SK-N-SH (cell line): ENCODE measurements around the gene SEMA3C. TPM values are rescaled to one million over a fixed set of nuclear protein-coding genes. Genes with fewer than 3 reads are reported as not detected.

ENCODE experiments used
- CHD2 ChIP-seq: fragments of 150-350 bp; IDR thresholded peaks from 2 replicates; pipeline ENCODE4 v1.6.1; 2018; ENCODE audit warnings: low read length; ENCODE audit not compliant: partially characterized antibody
- CTCF ChIP-seq: fragments of 200-600 bp; sonication (generic); IDR thresholded peaks from 2 replicates; pipeline ENCODE4 v1.6.1; 2017; ENCODE audit warnings: antibody characterized with exemption, mild to moderate bottlenecking, moderate library complexity
- EP300 ChIP-seq, 2 experiments: IDR thresholded peaks; 2 replicates each; pipeline versions ENCODE4 v1.4.0 to v1.6.1; 2012; ENCODE audit warnings: borderline replicate concordance in 1 of 2, low read depth in 1 of 2, low read length in 1 of 2
- FOSL2 ChIP-seq: IDR thresholded peaks from 2 replicates; pipeline ENCODE4 v1.4.0; 2012; ENCODE audit warnings: low read depth, mild to moderate bottlenecking, moderate library complexity, borderline replicate concordance
- FOXJ3 ChIP-seq: sonication (generic); formaldehyde crosslinking; IDR thresholded peaks from 2 replicates; pipeline ENCODE4 v1.5.1; 2020; ENCODE audit warnings: mild to moderate bottlenecking, missing genetic modification reagents
- FOXM1 ChIP-seq: IDR thresholded peaks from 2 replicates; pipeline ENCODE4 v1.4.0; 2012; ENCODE audit warnings: low read depth, mild to moderate bottlenecking
- GABPA ChIP-seq: IDR thresholded peaks from 2 replicates; pipeline ENCODE4 v1.4.0; 2012; ENCODE audit warnings: low read depth, mild to moderate bottlenecking
- GATA2 ChIP-seq: sonication (generic); formaldehyde crosslinking; IDR thresholded peaks from 2 replicates; pipeline ENCODE4 v1.5.0; 2020; ENCODE audit warnings: mild to moderate bottlenecking, missing genetic modification reagents
- IRF3 ChIP-seq: fragments of 150-350 bp; IDR thresholded peaks from 2 replicates; pipeline ENCODE4 v1.6.1; 2016; ENCODE audit warnings: mild to moderate bottlenecking, low read depth, low read length
- NFIC ChIP-seq: IDR thresholded peaks from 2 replicates; pipeline ENCODE4 v1.4.0; 2012; ENCODE audit warnings: borderline replicate concordance
- NRF1 ChIP-seq: IDR thresholded peaks from 2 replicates; pipeline ENCODE4 v1.6.1; 2012; ENCODE audit warnings: low read depth, mild to moderate bottlenecking, low read length
- RAD21 ChIP-seq: IDR thresholded peaks from 2 replicates; pipeline ENCODE4 v1.6.1; 2012; ENCODE audit warnings: mild to moderate bottlenecking, low read length
- RCOR1 ChIP-seq: fragments of 150-350 bp; IDR thresholded peaks from 2 replicates; pipeline ENCODE4 v1.6.1; 2017; ENCODE audit warnings: antibody characterized with exemption, low read length
- RFX5 ChIP-seq: IDR thresholded peaks from 2 replicates; pipeline ENCODE4 v1.6.1; 2012; ENCODE audit warnings: mild to moderate bottlenecking, improper control_type of control experiment, low read length
- RXRA ChIP-seq: IDR thresholded peaks from 2 replicates; pipeline ENCODE4 v1.4.0; 2012; ENCODE audit warnings: low read depth, mild to moderate bottlenecking, borderline replicate concordance
- SMC3 ChIP-seq: IDR thresholded peaks from 2 replicates; pipeline ENCODE4 v1.6.1; 2012; ENCODE audit warnings: low read depth, low read length, improper control_type of control experiment
- TCF12 ChIP-seq: IDR thresholded peaks from 2 replicates; pipeline ENCODE4 v1.4.0; 2012
- USF1 ChIP-seq: IDR thresholded peaks from 2 replicates; pipeline ENCODE4 v1.4.0; 2012; ENCODE audit warnings: low read depth, borderline replicate concordance
- ZBTB33 ChIP-seq: IDR thresholded peaks from 2 replicates; pipeline ENCODE4 v1.4.0; 2012; ENCODE audit warnings: low read depth, borderline replicate concordance
- polyA plus RNA-seq, 3 experiments: library from polyadenylated mRNA; depleted of rRNA; stranded (reverse); fragments of >200 nt; gene quantifications; 2 replicates each; pipeline ENCODE4 v1.2.3, GENCODE V29; 2012

SEMA3C gene
- polyA plus RNA-seq, 1 of the 3 experiments (the other 2 are of a cell fraction) = 51.1 TPM

- TF ChIP-seq EP300 (IDR thresholded peaks at IDR 0.05; ENCODE audit: borderline replicate concordance in 1 of 2, low read depth in 1 of 2, low read length in 1 of 2) = peak; percentile 92 to 97
- TF ChIP-seq NFIC = peak; percentile 85
- TF ChIP-seq CHD2 = peak; percentile 27
- no peak for TF ChIP-seq SMC3
- TF ChIP-seq FOXJ3 (CRISPR knock-in tag) = no peak
- peak; percentile 63 for TF ChIP-seq GATA2
- peak; percentile 23; the same call in 1 of the 2 replicates for TF ChIP-seq RAD21
- TF ChIP-seq ZBTB33 = peak; percentile 90
- peak; percentile 89 for TF ChIP-seq FOSL2
- no peak for TF ChIP-seq USF1
- TF ChIP-seq IRF3 = no peak
- TF ChIP-seq RCOR1 = peak; percentile 55; the same call in 1 of the 2 replicates
- peak; percentile 68; the same call in 1 of the 2 replicates for TF ChIP-seq RXRA
- TF ChIP-seq GABPA = no peak
- TF ChIP-seq TCF12 = peak; percentile 98
- 0 out of 2 replicates have a peak, but pooled peaks have one; percentile 4 for TF ChIP-seq CTCF
- no peak for TF ChIP-seq RFX5
- TF ChIP-seq FOXM1 = peak; percentile 91
- TF ChIP-seq NRF1 = no peak
Measured at GRCh38 chr7:80876894-80877414, 41.9 kb downstream of the SEMA3C start (continued).
